ENCODE results near the gene PLXDC2.

DNA sequence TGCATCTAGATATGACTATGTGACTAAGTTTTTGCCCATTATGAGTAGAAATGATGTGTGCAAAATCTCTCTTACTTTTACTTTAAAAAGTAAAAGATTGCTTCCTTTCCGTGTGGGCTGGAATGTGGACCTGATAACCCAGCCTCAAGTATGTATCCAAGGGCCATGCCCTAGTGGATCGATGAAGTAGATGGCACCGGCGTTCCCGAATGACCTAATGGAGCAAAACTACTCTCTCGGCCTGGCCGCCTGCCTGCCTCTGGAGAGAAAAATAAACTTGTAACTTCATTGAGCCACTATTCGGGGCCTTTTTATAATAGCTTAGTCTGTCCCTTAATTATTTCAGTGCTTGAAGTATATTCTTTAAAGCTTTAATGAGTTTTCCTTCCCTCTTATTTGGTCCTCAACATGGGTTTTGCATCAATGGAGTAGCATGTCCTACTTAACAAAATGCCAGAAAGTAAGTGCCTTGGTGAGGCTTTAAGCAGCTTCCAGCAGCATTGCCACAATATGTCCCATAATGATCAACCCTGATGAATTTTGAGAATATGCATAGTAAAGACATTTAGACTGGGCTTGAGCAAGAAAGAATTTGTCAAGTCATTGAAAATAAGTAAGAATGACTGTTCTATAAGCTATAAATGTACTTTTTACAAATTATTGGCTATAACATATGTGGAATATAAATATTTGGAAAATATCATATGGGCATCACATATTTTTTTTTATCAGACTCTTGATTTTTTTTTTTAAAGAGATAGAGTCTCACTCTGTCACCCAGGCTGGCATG lies 61.4 kb downstream of the PLXDC2 start:
- TF ChIP-seq POLR2A (IDR thresholded peaks at IDR 0.05; ENCODE audit: borderline replicate concordance, extremely low read depth, insufficient read depth, insufficient read length) = no peak
- TF ChIP-seq, protein P1, sequence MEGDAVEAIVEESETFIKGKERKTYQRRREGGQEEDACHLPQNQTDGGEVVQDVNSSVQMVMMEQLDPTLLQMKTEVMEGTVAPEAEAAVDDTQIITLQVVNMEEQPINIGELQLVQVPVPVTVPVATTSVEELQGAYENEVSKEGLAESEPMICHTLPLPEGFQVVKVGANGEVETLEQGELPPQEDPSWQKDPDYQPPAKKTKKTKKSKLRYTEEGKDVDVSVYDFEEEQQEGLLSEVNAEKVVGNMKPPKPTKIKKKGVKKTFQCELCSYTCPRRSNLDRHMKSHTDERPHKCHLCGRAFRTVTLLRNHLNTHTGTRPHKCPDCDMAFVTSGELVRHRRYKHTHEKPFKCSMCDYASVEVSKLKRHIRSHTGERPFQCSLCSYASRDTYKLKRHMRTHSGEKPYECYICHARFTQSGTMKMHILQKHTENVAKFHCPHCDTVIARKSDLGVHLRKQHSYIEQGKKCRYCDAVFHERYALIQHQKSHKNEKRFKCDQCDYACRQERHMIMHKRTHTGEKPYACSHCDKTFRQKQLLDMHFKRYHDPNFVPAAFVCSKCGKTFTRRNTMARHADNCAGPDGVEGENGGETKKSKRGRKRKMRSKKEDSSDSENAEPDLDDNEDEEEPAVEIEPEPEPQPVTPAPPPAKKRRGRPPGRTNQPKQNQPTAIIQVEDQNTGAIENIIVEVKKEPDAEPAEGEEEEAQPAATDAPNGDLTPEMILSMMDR (IDR thresholded peaks at IDR 0.05 in 2 of 3, conservative IDR thresholded peaks at IDR 0.05 in 1 of 3; ENCODE audit: borderline replicate concordance in 1 of 3, insufficient read depth in 1 of 3, low read depth in 2 of 3, low read length in 2 of 3) = no peak
- TF ChIP-seq, protein P2, sequence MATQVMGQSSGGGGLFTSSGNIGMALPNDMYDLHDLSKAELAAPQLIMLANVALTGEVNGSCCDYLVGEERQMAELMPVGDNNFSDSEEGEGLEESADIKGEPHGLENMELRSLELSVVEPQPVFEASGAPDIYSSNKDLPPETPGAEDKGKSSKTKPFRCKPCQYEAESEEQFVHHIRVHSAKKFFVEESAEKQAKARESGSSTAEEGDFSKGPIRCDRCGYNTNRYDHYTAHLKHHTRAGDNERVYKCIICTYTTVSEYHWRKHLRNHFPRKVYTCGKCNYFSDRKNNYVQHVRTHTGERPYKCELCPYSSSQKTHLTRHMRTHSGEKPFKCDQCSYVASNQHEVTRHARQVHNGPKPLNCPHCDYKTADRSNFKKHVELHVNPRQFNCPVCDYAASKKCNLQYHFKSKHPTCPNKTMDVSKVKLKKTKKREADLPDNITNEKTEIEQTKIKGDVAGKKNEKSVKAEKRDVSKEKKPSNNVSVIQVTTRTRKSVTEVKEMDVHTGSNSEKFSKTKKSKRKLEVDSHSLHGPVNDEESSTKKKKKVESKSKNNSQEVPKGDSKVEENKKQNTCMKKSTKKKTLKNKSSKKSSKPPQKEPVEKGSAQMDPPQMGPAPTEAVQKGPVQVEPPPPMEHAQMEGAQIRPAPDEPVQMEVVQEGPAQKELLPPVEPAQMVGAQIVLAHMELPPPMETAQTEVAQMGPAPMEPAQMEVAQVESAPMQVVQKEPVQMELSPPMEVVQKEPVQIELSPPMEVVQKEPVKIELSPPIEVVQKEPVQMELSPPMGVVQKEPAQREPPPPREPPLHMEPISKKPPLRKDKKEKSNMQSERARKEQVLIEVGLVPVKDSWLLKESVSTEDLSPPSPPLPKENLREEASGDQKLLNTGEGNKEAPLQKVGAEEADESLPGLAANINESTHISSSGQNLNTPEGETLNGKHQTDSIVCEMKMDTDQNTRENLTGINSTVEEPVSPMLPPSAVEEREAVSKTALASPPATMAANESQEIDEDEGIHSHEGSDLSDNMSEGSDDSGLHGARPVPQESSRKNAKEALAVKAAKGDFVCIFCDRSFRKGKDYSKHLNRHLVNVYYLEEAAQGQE (IDR thresholded peaks at IDR 0.05; ENCODE audit: low read depth) = no peak
- no peak for TF ChIP-seq SP1 (IDR thresholded peaks at IDR 0.05; ENCODE audit: low read depth)
- TF ChIP-seq EZH2 (IDR thresholded peaks at IDR 0.05) = no peak
- no peak for TF ChIP-seq POLR2AphosphoS5 (IDR thresholded peaks at IDR 0.05; ENCODE audit: low read depth, low read length)
- no peak for TF ChIP-seq JUND (IDR thresholded peaks at IDR 0.05)

All from HCT116 (cell line).